ENCODE data around the gene MNX1.

The MNX1 gene

GRCh38 chr7:157014635-157015555 is 4.4 kb upstream of the MNX1 start:
- no peak for DNase-seq (ENCODE audit: low spot score)

DNA sequence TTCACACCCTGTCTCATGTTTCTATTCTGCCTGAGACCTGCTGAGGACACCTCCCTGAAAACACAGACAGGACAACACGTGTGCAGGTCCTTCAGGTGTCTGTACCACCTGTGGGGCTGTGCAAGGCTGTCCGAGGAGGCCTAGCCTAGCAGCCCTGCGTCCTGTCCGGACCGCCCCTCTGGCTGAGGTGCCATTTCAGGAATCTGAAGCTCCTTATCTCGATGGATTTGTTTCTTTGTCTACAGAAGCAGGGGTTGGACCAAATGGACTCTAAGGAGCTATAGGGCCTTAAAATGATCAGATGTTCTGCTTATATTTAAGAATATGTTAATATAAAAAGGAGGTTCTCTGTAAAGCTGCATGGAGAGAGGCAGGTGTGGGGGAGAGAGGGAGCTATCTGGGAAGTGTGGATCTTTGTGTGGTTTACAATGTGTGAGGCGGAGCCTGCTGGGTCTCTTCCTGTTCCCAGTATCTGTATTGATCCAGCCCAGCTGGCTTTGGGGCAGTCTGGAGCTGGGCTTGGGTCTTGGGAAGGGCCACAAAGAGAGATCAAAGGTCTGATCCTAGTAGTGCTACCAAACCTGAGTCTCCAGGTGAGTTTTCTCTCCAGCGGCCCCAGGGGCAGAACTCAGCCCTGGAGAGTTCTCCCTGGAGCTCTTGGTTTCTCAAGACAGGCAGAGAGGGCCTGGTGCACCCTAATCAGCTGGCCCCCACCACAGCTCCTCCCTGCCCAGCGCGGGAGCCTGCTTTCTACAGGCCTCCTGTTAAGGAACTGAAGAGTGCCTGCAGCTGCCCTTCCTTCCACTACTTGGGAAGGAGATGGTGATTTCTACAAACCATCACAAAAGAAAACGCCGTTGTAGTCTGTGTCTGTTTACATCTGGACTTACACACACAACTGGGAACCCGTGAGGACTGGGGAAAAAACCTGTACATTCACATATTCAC is 3.4 kb upstream of the MNX1 start:
- no peak for DNase-seq (ENCODE audit: low spot score)

- no peak for DNase-seq (ENCODE audit: low spot score)
Observed at GRCh38 chr7:157013101-157013500, 2.6 kb upstream of the MNX1 start.

- DNase-seq (ENCODE audit: low spot score): no peak
Observed at GRCh38 chr7:157012113-157012547, 1.7 kb upstream of the MNX1 start.

- DNase-seq (ENCODE audit: low spot score): peak; percentile 33
Observed at GRCh38 chr7:157011333-157012112, 1.1 kb upstream of the MNX1 start.

DNA sequence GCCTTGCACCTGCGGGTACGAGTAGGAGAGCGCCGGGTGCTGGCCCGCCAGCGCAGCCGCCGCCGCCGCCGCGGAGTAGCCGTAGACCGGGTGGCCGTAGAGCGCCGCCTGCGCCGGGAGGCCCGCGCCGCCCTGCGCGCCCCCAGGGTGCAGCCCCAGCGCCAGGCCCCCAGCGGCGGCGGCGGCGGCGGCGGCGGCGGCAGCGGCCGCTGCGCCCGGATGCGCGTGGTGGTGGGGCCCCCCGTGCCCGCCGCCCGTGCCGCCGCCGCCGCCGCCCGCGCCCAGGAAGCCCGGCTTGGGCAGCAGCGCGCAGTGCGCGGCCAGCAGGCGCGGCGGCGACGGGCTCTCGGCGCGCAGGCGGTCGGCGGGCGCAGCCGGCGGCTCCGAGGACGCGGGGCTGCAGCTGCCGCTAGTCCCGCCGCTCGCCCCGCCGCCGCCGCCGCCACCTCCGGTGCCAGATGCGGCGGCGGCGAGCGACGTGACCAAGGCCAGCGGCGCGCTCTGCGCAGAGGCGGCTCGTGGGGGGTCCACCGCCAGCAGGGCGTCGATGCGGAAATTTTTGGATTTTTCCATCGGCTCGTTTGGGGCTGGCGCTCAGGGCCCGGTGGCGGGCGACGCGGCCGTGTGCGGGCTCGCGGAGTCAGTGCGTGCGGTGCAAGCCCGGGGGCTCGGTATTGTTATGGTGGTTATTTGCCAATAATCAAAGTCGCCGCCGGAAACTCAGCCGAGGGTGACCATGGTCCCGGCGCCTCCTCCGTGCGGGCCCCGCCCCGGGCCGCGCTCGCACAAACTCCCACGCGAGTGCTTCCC is 480 bp downstream of the MNX1 start:
- peak; percentile 34 for DNase-seq (ENCODE audit: low spot score)

- DNase-seq (ENCODE audit: low spot score): peak; percentile 79
Observed at GRCh38 chr7:157009170-157009777, 1.2 kb downstream of the MNX1 start.

DNA sequence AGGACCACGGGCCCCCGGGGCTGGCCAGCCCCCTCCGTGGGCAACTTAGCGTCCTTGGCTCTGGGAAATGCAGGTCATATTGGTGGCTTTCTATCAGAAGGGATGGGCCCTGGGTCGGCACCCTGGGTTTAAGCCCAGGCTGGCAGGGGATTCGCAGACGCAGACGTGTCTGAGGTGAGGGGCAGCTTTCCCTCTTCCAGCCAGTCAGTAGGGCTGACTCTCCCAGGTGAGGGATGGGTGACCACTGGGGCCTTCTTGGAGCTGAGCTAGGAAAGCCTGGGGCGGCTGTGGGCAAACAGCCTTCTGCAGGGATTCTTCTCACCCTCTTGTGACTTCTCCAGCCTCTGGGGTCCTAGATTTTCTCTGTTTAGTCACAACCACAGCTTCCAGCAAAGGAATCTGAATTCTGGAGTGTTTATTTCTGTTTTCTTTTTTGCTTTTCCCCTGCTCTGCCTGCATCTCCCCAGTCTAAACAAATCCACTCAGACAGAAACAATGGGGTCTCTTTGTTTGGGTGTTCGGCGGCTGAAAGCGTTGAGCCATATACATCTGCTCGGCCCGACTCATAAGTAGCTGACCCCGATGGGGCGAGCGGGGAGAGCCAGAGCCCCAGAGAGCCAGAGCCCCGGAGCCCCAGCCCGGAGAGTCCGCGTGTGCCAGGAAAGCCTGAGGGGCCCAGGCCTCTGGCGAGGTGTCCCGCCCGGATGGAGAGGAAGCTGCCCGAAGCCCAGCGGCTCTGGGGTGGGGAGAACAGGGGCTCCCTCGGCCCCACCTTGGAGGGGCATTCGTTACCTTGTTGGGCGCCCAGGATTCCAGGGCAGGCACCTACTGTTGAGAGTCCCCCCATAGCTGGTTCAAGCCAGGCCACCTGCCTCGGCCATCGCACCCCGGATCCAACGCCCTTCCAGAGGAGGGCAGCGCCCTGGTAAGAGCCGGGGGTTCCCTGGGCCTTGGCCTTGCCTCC is 2.0 kb downstream of the MNX1 start:
- no peak for DNase-seq (ENCODE audit: low spot score)

DNA sequence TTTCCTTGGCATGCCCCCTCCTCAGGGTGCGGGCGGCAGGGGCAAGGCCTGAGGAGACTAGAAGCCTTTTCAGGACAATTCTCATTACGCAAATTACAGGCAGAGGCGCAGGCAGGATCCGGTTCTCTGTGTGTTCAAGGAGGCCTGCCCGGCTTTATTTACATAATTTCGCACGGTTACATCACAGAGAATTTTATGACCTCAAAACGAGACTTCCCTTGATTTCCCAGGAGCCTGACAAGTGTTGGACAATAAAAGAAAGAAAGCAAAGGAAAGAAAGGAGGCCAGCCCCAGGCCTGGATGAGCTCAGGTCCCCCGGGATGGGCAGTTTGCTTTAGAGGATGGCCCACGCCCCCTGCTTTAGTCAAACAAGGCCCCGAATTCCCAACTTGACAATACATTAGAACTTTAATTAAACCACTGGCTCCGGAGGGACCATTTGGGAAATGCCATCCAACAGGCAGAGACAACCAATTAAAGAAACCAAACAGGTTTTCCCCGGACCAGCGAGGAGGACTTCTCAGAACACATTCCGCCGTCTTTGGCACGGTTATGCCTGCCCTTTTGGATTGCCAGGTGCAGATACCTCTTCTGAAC is 2.9 kb downstream of the MNX1 start:
- no peak for DNase-seq (ENCODE audit: low spot score)

DNA sequence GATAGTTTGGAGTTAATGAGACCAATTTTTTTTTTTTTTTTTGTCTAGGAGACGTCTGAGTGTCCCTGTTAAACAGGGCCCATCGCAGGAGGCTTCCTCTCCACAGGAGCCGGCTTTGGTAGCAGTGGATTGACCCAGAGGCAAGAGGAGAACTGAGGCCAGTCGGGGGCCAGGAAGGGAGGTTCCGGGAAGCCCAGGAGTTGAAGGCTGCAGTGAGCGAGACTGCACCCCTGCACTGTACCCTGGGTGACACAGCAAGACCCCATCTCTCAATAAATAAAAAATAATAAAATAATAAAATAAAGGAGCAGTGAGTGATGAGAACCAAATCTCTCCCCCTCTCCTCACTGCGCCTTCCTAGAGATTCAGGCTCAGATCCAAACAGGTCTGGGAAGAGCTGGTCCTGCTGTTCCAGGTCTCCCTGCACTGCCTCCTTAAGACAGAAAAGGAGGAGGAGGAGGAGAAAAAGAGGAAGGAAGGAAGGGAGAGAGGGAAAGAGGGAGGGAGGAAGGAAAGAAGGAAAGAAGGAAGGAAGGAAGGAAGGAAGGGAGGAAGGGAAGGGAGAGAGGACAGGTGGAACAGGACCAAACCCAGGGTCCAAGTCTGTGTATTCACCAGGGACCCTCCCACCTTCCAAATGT is 3.5 kb downstream of the MNX1 start:
- DNase-seq (ENCODE audit: low spot score): no peak

DNA sequence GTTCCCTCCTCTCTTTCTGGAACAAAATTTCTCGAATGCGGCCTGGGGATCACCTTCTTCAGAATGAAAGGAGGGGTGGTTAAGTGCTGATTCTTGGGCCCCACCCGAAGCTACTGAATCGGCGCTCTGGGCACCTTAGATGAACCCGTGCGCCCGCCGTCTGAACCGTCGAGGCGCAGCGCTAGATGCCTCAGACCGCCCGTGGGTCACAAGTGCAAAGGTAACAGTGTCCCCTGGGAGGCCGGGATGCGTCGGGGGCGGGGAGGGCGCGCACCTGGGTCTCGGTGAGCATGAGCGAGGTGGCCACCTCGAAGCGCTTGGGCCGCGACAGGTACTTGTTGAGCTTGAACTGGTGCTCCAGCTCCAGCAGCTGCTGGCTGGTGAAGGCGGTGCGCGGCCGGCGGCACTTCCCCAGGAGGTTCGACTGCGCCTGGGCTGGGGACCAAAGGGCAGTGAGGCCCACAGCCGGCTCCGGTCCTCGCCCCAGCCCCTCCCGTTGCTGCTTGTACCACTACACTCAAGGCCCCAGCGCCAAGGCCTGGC is 4.2 kb downstream of the MNX1 start:
- DNase-seq (ENCODE audit: low spot score): no peak

GRCh38 chr7:157005456-157006204 is 4.8 kb downstream of the MNX1 start:
- no peak for DNase-seq (ENCODE audit: low spot score)

DNA sequence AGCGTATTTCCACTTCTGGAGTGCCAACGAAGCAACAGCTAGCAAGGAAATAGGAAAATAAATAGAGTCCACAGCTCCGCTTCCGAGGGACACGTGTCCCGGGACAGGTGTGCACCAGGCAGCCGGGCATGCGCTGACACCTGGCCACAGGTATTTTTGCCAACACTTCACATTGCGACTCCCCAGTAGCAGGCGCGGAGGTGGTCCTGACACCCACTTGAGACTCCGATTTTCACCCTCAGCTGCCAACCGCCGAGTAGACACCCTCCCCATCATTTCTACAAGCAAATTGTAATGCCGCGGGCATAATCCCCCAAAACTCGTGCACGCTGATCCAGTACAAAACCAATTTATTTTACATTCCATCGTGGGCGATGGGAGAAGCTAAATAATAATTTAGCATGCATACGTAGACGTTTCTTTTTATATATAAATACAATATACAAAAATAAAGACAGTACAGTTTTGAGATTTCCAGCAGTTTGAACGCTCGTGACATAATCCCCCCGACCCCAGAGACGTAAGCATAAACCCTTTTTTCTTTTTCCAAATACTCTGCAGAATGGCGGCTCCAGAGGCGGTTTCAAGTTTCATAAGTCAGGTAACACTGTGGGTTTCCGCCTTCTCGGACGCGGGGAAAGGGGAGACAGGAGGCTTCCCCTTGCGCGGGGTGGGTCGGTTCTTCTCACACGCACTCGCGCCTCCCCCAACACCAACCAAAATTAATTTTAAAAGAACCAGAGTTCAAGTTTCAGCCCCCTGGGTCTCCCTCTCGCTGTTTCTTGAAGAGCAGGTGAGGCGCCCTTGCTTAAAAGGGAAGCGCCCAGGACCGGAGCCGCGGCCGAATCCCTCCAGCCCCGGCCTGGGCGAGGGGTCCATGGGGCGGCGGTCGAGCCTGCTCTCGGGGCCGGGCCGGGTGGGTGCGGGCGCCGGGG is 5.7 kb downstream of the MNX1 start:
- DNase-seq (ENCODE audit: low spot score): no peak

DNA sequence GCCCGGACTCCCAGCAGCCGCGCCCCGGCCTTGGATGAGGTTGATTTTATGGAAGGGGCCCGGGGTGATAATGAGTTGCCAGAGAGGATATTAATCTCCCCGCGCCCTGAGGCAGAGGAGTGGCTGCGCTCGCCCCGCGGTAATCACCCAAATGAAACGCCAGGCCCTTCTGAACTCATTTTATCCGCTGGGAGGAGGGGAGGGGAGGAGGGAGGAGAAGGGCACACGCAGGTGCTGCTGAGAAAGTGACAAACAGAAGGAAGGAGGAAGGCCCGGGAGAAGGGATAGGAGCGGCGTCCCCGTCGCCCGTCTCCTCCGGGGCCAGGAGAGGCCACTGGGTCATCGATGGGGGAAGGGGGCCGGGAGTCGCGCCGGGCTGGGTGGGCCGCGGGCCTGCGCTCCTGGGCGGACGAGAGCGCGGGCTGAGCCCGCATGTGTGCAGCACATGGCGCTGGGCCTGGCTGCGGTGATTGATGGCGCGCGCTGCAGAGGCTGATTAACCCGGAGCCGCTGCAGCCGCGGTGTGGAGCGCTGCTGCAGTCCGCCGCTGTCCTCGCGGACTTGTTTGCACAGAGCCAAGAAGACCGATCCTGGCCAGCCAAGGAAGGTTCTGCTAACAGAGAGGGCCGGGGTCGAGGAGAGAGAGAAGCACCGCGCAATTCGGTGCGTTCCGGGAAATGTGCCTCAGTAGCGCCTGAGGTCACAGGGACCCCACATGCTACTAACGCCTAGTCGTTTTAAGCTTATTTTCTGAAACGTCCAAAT is 6.5 kb downstream of the MNX1 start:
- peak; percentile 35 for DNase-seq (ENCODE audit: low spot score)

GRCh38 chr7:157003445-157003755 is 7.1 kb downstream of the MNX1 start:
- DNase-seq (ENCODE audit: low spot score): no peak

Data from LoVo (cell line).